SK-N-MC (cell line): ENCODE measurements around the gene MCOLN3.

Source experiments
- EZH2 ChIP-seq: fragments of 200-600 bp; sonication (generic); IDR thresholded peaks from one replicate; pipeline ENCODE4 v1.6.1; 2017; ENCODE audit warnings: antibody characterized with exemption
- POLR2AphosphoS5 ChIP-seq: IDR thresholded peaks from 2 replicates; pipeline ENCODE4 v1.6.1; 2012; ENCODE audit warnings: mild to moderate bottlenecking, low read depth, low read length, borderline replicate concordance

GRCh38 chr1:85042413-85042812 is 5.9 kb downstream of the MCOLN3 start:
- TF ChIP-seq POLR2AphosphoS5 (no peak), EZH2 (no peak)
